Smooth muscle cell (in vitro differentiated cells): ENCODE measurements around the gene CADPS. TPM values are rescaled to one million over a fixed set of nuclear protein-coding genes. Genes with fewer than 3 reads are reported as not detected.

ENCODE experiments used
- DNase-seq: peaks from one replicate; lab custom pipeline; 2025; ENCODE audit not compliant: unreplicated experiment; lab: John Stamatoyannopoulos, UW
- H2AFZ ChIP-seq: fragments of 200-600 bp; sonication (generic); 2 replicates; pipeline ENCODE4 v1.6.0; 2016; ENCODE audit warnings: antibody characterized with exemption, low read depth, mild to moderate bottlenecking
- H3F3A ChIP-seq: fragments of 200-600 bp; sonication (generic); 2 replicates; pipeline ENCODE4 v1.6.0; 2017; ENCODE audit warnings: antibody characterized with exemption, low read depth
- H3K27ac ChIP-seq: fragments of 200-600 bp; sonication (generic); 2 replicates; pipeline ENCODE4 v1.5.1; 2016; ENCODE audit warnings: low read depth, mild to moderate bottlenecking
- H3K27me3 ChIP-seq: fragments of 200-600 bp; sonication (generic); 2 replicates; pipeline ENCODE4 v1.6.1; 2016; ENCODE audit warnings: low read depth, mild to moderate bottlenecking
- H3K36me3 ChIP-seq: fragments of 200-600 bp; sonication (generic); 2 replicates; pipeline ENCODE4 v1.5.1; 2016; ENCODE audit warnings: low read depth
- H3K4me1 ChIP-seq: fragments of 200-600 bp; sonication (generic); 2 replicates; pipeline ENCODE4 v1.5.1; 2016; ENCODE audit warnings: low read depth
- H3K4me2 ChIP-seq: fragments of 200-600 bp; sonication (generic); 2 replicates; pipeline ENCODE4 v1.6.0; 2016; ENCODE audit warnings: mild to moderate bottlenecking
- H3K4me3 ChIP-seq: fragments of 200-600 bp; sonication (generic); 2 replicates; pipeline ENCODE4 v1.5.1; 2016; ENCODE audit warnings: mild to moderate bottlenecking
- H3K79me2 ChIP-seq: fragments of 200-600 bp; sonication (generic); 2 replicates; pipeline ENCODE4 v1.6.0; 2016; ENCODE audit warnings: low read depth, mild to moderate bottlenecking
- H3K9ac ChIP-seq: fragments of 200-600 bp; sonication (generic); 2 replicates; pipeline ENCODE4 v1.6.0; 2016; ENCODE audit warnings: low read depth
- H3K9me3 ChIP-seq: fragments of 200-600 bp; sonication (generic); replicated peaks from 2 replicates; pipeline ENCODE4 v1.5.1; 2016; ENCODE audit warnings: low read depth
- H4K20me1 ChIP-seq: fragments of 200-600 bp; sonication (generic); 2 replicates; pipeline ENCODE4 v1.6.0; 2016; ENCODE audit warnings: low read depth
- CTCF ChIP-seq: fragments of 200-600 bp; sonication (generic); IDR thresholded peaks from 2 replicates; pipeline ENCODE4 v1.5.1; 2017; ENCODE audit warnings: borderline replicate concordance, mild to moderate bottlenecking, antibody characterized with exemption; ENCODE audit not compliant: insufficient read depth, poor library complexity, severe bottlenecking
- WGBS: methylation state at CpG from one replicate; pipeline ENCODE4 v1.1.7; 2016; ENCODE audit warnings: low lambda C conversion rate; 5-methylcytosine and 5-hydroxymethylcytosine counted together
- polyA plus RNA-seq: library from polyadenylated mRNA; unstranded; fragments of >200 nt; fragmentation: Nextera tagmentation; extraction: Ambion mirVana; gene quantifications from 2 replicates; pipeline ENCODE4 v1.2.1, GENCODE V29; 2016
- total RNA-seq: library from RNA; depleted of rRNA; stranded (reverse); fragments of >200 nt; gene quantifications from 2 replicates; pipeline ENCODE4 v1.2.3, GENCODE V29; 2014

CADPS gene
- total and polyA plus RNA-seq, 2 experiments from 2014 or later = 4.4 to 38.4 TPM

GRCh38 chr3:62818347-62818746 is 56.9 kb downstream of the CADPS start:
- Histone ChIP-seq H3K9me3 (no peaks in the 10 kb centered on the region), H3K4me3 (no peak overlapping the region), H2AFZ (no peak overlapping the region), H3K4me2 (no peak overlapping the region), H3K27me3 (no peaks in the 10 kb centered on the region), H3K79me2 (no peaks in the 10 kb centered on the region), H3K36me3 (no peaks in the 10 kb centered on the region), H3K4me1 (peaks cover 3% of the 10 kb centered on the region), H4K20me1 (no peaks in the 10 kb centered on the region), H3K27ac (no peak overlapping the region), H3K9ac (no peak overlapping the region), H3F3A (no peaks in the 10 kb centered on the region)
- 90% methylated on average over 5 of the region's 5 CpGs for WGBS
- no peak for TF ChIP-seq CTCF
- DNase-seq = no peak

- Histone ChIP-seq H4K20me1 (no peaks in the 10 kb centered on the region), H3K27ac (no peak overlapping the region), H3K36me3 (no peaks in the 10 kb centered on the region), H3K4me2 (no peak overlapping the region), H3K9ac (no peak overlapping the region), H3K79me2 (no peaks in the 10 kb centered on the region), H3K4me1 (no peaks in the 10 kb centered on the region), H3F3A (no peaks in the 10 kb centered on the region), H3K9me3 (no peaks in the 10 kb centered on the region), H3K4me3 (no peak overlapping the region), H3K27me3 (no peaks in the 10 kb centered on the region), H2AFZ (no peak overlapping the region)
- WGBS = 94% methylated on average over 2 of the region's 2 CpGs
- no peak for DNase-seq
- no peak for TF ChIP-seq CTCF
Measured at GRCh38 chr3:62817678-62818077, 57.5 kb downstream of the CADPS start.

GRCh38 chr3:62815981-62816380 is 59.2 kb downstream of the CADPS start:
- H3K4me3 ChIP-seq = no peak overlapping the region
- H4K20me1 ChIP-seq = no peaks in the 10 kb centered on the region
- H3K27ac ChIP-seq = no peak overlapping the region
- DNase-seq = no peak
- no peak for TF ChIP-seq CTCF
- H3K79me2 ChIP-seq = no peaks in the 10 kb centered on the region
- H2AFZ ChIP-seq = no peak overlapping the region
- no peaks in the 10 kb centered on the region for H3K4me1 ChIP-seq
- no peak overlapping the region for H3K9ac ChIP-seq
- H3K9me3 ChIP-seq = no peaks in the 10 kb centered on the region
- H3F3A ChIP-seq = no peaks in the 10 kb centered on the region
- no peaks in the 10 kb centered on the region for H3K27me3 ChIP-seq
- no peaks in the 10 kb centered on the region for H3K36me3 ChIP-seq
- H3K4me2 ChIP-seq = no peak overlapping the region

GRCh38 chr3:62812631-62813030 is 62.6 kb downstream of the CADPS start:
- no peaks in the 10 kb centered on the region for H3K9me3 ChIP-seq
- no peaks in the 10 kb centered on the region for H4K20me1 ChIP-seq
- H3K4me1 ChIP-seq = no peaks in the 10 kb centered on the region
- H3K36me3 ChIP-seq = no peaks in the 10 kb centered on the region
- no peak overlapping the region for H2AFZ ChIP-seq
- no peaks in the 10 kb centered on the region for H3K79me2 ChIP-seq
- H3K4me3 ChIP-seq = no peak overlapping the region
- no peak for TF ChIP-seq CTCF
- H3K4me2 ChIP-seq = no peak overlapping the region
- H3K9ac ChIP-seq = no peak overlapping the region
- DNase-seq = no peak
- no peaks in the 10 kb centered on the region for H3F3A ChIP-seq
- H3K27ac ChIP-seq = no peak overlapping the region
- no peaks in the 10 kb centered on the region for H3K27me3 ChIP-seq
- WGBS = 92% methylated on average over 3 of the region's 3 CpGs
